Breast epithelium (tissue), 3 donors: ENCODE measurements around the gene FBXW8.

Experiments
- CTCF ChIP-seq, 3 donors: fragments of 450-650 bp; IDR thresholded peaks; one replicate each; pipeline ENCODE4 v1.5.1; 2016 to 2017; ENCODE audit warnings: antibody characterized with exemption in 3 of 3, mild to moderate bottlenecking in 3 of 3, moderate library complexity in 3 of 3
- POLR2A ChIP-seq: fragments of 450-650 bp; IDR thresholded peaks from one replicate; pipeline ENCODE4 v1.6.1; 2016; ENCODE audit warnings: antibody characterized with exemption, mild to moderate bottlenecking, moderate library complexity

GRCh38 chr12:117080661-117081144 is 170.0 kb downstream of the FBXW8 start:
- TF ChIP-seq CTCF (IDR thresholded peaks at IDR 0.05) (no peak), POLR2A (no peak)
